GM18873 (cell line): ENCODE results near the gene ELP5.
A peak's percentile ranks its signal among the peaks of the same experiment; 100 is the strongest.

ENCODE experiments used
- ATAC-seq: cut with Tn5 transposase; IDR thresholded peaks from one replicate; pipeline ENCODE4 v1.9.1; 2021; ENCODE audit warnings: mild to moderate bottlenecking, moderate library complexity, moderate number of reproducible peaks; ENCODE audit not compliant: unreplicated experiment, low FRiP score

ELP5 gene, protein sequence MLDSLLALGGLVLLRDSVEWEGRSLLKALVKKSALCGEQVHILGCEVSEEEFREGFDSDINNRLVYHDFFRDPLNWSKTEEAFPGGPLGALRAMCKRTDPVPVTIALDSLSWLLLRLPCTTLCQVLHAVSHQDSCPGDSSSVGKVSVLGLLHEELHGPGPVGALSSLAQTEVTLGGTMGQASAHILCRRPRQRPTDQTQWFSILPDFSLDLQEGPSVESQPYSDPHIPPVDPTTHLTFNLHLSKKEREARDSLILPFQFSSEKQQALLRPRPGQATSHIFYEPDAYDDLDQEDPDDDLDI

GRCh38 chr17:7252176-7253043 is at the start of gene ELP5:
Gene ELP5 (plus strand): TSS chr17:7252215. CDS start chr17:7252551, 336 bp downstream.
- peak; percentile 36 for ATAC-seq

DNA sequence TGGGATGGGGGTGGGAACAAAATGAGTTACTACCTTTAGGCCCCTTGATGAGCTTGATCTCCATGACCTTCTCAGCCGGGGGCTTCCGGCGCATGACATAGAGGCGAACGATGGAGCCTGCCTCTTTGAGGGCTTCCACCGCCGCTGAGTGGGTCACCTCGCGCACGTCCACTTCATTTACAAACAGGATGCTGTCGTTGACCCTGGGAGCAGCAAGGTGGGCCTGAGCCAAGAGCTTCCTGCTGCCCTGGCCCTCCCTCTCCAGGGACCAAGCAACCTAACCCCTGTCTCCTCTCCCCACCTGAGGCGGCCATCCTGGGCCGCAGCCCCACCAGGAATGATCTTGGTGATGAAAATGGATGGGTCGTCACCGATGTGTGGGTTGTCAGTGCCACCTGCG is 48.6 kb upstream of the ELP5 start:
- no peak for ATAC-seq

- no peak for ATAC-seq
Measured at GRCh38 chr17:7204336-7204735, 47.7 kb upstream of the ELP5 start.

GRCh38 chr17:7204828-7205461 is 47.1 kb upstream of the ELP5 start:
- ATAC-seq: peak; percentile 67

- no peak for ATAC-seq
Measured at GRCh38 chr17:7205561-7205960, 46.5 kb upstream of the ELP5 start.

DNA sequence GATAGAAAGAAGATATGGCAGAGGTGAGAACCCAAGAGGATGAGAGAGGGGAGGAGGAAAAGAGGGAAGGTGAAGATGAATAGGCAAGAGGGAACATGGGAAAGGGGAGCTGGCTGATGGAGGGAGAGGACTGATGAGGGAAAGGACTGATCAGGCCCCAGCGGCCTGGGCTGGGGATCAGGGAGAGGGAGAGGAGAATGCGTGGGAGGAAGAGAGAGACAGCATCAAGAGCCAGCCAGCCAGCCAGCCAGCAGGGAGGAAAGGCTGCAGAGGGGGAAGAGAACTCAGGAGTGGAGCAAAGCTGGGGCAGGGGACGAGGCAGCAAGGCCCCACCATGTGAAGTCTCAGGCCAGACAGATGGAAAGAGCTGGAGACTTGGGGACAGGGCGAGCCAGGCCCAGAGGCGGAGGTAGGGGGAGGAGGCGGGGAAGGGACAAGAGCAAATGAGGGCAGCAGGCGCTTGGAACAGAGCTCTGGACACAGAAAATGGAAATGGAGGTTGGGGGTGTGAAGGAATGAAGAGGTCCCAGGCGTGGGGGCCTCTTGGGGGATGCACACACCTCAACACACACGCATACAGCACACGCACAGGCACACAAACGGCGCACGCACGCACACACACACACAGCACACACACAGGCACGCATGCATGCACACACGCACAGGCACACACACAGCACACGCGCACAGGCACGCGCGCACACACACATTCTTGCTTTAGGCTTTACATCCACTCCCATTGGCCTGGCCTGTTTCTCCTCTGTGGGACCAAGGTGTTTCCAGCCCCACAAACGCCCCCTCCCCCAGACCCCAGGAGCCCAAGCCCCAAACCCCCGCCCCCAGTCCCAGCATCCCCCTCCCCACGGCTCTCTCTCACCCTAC is 44.7 kb upstream of the ELP5 start:
- no peak for ATAC-seq

DNA sequence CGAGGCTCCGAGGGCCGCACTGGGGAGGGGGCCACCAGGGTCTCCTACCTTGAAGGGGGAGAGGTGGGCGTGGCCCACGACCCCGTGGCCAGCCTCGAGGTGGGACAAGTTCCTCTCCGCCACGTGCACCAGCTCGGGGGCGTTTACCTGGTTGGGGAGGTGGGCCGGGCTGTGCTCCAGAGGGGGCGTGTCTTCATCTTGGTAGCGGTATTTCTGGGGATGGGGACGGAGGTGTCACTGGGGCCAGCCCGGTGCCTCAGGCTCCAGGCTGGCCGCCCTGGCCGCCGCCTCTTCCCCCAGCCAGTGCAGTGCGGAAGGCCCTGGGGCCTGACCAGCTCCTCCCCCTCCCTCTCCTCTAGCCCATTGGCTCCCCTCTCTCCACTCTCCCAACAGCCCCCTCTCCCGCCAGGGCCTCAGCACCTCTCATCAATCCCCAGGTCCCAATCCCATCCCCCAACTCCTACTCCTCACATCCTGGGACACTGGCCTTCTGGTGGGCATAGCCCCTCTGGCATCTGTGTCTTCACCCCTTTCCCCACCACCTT is 43.9 kb upstream of the ELP5 start:
- ATAC-seq: no peak

- no peak for ATAC-seq
Measured at GRCh38 chr17:7208754-7209460, 43.1 kb upstream of the ELP5 start.

GRCh38 chr17:7211491-7212273 is 40.3 kb upstream of the ELP5 start:
- ATAC-seq: no peak

- ATAC-seq: no peak
Measured at GRCh38 chr17:7213895-7214299, 38.1 kb upstream of the ELP5 start.

DNA sequence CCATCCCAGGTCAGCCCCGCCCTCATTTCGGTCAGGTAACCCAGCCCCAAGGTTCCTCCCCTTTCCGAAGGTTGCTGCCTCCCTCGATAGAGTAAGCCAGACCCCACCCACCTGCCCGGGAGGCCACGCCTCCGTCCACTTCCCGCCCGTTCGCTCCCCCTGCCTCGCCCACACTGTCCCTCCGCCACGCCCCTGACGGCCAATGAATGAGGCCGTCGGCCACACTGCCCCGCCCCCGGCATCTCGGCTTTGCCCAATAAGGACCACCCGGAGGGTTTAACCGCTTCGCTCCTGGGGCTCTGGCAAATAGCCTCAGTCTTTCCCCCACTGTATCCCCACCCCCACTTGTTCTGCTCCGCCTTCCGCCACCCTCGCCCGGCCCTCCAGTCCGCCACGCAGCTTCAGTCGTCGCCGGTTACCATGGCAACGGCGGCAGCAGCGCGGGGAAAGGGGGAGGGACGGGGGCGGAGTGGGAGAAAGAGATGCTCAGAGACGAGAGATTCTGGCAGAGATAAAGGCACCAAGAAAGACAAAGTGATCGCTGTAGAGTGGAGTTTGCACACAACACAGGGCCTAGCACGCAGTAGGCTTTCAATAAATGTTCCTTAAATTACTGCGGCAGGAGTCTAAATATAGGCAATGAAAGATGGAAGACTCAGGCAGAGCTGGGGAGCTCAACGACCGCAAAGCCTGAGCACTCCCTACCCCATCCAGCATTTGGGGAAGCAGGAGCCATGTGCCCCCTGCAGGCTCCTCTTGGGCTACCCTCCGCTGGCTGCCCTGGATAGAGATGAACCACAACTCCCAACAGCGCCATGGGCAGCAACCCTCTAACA is 37.5 kb upstream of the ELP5 start:
- ATAC-seq: peak; percentile 65

DNA sequence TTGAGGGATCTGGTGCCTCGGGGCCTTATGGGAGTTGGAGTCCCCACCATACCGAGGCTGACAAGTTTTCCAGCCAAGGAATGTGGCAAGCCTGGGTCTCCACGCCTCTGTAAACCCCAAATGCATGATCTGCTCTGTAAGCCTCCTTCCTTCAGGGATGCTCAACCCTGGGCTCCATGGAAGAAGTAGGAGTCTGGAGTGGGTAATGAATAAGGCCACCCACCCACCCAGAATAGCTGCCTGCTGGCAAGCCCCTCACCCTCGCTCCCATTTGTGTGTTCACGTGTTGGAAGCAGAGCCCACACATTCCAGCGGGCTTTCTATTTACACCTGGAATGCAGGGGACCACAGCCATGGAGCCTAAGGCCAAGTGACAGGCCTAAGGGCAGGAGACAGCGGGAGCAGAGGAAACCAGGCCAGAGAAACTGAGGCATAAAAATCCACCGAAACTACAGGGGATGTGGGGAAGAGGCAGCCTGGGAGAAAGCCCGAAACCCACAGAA is 36.8 kb upstream of the ELP5 start:
- no peak for ATAC-seq

- ATAC-seq: no peak
Measured at GRCh38 chr17:7215652-7216180, 36.3 kb upstream of the ELP5 start.

- no peak for ATAC-seq
Measured at GRCh38 chr17:7216242-7217112, 35.5 kb upstream of the ELP5 start.

GRCh38 chr17:7217113-7217987 is 34.7 kb upstream of the ELP5 start:
- ATAC-seq: no peak
